Measurements from ENCODE around the gene PDCD1.
"Not testable (repeated sequence)": the region's sequence is repeated elsewhere in the genome, so short reads cannot be mapped to it uniquely, and the experiment has no call there.

The PDCD1 gene

DNA sequence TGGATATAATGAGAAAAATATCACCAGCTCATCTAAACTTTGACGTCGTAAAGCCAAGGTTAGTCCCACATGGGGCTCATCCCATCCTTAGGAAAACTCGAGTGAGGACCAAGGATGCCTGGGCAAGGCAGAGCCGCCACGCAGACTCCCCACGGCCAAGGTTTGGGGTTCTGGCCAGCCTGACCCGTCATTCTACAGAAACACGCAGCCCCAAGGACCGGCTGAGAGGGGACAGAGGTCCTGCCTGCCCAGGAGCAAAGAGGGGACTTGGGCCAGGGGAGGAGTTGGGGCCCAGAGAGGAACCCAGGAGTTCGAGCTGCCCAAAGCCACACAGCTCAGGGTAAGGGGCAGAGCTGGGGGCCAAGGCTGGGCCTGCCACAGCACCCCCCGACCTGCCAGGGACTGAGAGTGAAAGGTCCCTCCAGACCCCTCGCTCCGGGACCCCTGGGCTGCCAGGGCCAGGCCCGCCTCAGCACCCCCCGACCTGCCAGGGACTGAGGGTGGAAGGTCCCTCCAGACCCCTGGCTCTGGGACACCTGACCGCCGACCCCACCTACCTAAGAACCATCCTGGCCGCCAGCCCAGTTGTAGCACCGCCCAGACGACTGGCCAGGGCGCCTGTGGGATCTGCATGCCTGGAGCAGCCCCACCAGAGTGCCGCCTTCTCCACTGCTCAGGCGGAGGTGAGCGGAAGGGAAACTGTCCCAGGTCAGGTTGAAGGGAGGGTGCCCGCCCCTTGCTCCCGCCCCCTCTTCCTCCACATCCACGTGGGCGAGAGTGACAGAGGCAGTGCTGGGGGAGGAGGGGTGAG is at the start of gene PDCD1:
Gene PDCD1 (minus strand): TSS at position 689 of the 811 bp plus-strand sequence. CDS start 56 bp downstream, at position 633.
- DNase-seq: peak; percentile 89

DNA sequence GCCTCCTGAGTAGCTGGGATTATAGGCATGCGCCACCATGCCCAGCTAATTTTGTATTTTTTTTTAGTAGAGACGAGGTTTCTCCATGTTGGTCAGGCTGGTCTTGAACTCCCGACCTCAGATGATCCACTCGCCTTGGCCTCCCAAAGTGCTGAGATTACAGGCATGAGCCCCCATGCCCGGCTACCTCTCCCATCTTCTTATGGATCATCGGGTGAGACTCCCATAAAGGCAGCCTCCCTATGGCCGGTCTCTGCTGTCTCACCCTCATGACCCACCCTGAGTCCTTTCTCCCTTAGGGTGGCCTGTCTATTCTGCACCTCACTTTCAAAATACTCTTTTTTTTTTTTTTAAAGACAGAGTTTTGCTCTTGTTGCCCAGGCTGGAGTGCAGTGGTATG is 49.1 kb upstream of the PDCD1 start:
- DNase-seq: not testable (repeated sequence)

DNA sequence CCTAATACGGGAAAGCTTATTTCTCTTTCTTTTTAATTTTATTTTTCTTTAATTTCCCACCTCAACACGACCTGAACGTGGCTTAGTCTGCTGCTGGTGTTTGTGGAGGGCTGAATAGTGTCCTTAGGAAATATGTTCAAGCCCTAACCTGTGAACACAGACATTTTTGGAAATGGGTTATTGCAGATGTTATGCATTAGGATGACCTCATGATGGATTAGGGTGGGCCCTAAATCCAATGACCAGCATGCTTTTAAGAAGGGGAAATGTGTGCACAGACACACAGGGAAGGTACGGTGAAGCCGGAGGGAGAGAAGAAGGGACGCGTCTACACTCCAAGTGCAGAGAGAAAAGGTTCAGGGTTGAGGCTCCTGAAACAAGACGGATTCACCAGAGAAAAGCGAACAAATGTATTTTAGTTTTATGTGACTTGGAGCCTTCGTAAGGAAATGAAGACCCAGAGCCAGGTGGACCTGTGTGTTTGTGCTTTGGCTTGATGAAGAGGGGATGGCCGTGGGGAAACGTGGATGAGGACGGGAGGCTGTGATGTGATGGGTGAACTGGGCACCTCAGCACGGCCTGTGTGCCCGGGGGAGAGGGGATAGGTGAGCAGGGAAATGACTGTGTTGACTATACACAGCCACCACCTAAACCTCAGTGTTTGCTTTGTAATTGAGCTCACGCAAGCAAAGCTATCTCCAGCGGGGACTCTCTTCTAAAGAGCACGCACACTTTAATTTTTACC is 48.3 kb upstream of the PDCD1 start:
- DNase-seq: no peak

DNA sequence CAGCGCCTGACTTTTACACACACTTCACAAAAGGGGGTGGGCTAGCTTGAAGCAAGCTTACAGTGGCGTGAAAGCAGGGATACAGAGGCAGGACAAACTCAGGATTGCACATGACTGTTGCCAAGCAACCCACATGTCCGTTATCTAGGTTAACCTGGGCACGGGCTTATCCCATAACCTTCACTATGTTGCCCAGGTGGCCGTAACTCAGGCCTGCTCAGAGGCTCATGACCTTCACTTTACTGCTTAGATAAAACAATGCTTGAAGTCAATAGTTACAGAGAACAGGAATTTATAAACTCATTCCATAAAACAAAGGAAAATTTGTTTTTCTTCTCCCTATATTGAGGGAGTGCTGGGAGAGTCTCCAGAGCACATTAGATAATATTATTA is 47.7 kb upstream of the PDCD1 start:
- DNase-seq: not testable (repeated sequence)

DNA sequence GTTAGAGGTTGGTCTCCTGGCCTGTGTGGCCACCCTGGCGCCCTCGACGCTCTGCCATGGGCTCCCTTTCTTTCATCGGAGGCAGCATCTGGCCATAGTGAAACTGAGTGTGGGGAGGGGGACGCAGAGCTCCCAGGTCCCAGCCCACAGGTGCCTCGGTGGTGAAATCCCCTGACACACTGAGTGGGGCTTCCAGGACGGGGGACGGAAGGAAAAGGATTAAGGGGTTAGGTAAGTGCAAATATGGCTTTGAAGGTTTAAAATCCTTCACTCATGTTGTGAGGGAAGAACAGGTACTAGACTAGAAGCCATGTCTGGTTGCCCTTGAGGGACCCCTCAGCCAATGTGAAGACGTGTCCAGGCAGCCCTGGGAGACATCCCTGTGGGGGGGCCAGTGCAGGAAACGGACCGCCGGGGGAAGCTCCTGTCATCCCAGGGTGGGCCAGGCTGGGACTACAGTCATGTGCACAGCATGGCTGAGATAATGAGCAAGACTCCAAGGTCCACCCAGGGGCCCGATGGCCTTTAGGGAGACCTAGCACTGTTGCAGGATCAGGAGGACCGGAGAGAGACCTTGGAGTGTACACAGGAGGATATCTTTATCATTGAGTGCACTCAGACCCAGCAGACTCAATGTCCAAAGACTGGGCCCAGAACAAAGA is 47.2 kb upstream of the PDCD1 start:
- no peak for DNase-seq

DNA sequence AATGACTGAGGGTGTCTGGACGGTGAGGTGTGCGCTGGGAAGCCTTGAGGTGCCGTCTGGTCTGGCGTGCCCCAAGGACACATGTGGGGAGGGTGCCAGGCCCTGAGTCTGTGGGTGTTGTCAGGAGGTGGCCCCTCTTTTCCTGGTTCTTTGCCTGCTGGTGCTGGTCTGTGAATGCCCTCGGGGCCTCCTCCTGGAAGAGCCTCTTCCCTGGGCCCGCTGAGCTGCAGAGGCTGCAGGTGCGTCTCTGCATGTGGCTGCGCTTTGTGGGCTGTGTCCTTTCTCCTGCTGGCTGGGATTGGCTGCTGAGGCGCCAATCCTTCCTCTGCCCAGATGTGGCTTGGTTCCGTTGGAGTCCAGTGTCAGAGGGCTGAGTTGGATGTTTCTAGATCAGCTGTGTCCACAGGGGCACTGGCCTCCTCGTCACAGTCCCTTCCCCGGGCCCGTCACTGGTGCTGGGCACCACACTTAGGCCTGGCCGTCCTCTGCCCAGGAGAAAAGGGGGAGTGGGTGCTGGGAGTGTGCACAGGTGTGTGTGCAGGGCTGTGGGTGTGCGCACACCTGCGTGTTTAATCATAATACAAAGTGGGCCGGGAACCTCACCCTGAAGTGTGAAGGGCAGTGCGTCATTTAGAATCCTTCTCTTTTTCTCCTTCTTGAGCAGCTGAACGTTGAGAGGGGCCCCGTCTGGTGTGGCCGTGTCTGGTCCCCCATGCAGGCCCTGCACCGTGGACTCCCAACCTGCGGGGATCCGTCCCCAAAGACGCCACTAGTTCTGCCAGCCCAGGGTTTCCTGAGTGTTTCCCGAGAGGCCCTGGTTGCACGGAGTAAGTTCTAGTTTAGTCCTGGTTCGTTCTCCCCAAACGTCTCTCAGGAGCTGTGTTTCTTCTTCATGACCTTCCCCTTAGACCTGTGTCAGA is 46.4 kb upstream of the PDCD1 start:
- no peak for DNase-seq

DNA sequence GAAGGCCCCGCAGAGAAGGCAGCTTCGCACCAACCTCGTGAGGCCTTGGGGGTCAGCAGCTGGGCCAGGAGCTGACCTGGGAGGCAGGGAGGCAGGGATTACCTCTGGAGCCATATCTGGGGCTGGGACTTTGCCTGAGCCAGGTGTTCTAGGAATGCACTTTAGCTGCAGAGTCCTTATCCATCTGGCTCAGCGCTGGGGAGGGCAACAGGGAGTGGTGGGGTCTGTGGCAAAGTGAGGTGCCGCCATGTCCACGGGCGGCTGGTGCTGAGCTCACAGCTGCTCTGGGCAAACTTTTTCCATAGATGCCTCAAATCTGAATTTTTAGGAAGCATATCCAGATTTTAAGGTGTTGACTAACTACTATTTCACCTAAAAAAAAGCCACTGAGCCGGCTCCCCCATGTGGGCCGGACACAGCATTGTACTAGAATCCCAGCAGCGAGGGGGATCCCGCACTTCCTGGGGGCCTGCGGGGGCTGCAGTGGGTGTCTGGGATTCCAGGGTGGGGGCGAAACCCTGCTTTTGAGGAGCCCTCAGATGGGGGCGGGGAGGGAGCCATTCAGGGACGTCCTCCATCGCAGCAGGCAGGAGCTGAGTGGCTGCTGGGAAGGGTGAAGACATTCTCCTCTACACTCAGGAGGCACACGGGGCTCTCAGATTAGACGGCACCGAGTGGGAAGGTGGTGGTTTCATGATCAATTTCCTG is 45.5 kb upstream of the PDCD1 start:
- DNase-seq: no peak

DNA sequence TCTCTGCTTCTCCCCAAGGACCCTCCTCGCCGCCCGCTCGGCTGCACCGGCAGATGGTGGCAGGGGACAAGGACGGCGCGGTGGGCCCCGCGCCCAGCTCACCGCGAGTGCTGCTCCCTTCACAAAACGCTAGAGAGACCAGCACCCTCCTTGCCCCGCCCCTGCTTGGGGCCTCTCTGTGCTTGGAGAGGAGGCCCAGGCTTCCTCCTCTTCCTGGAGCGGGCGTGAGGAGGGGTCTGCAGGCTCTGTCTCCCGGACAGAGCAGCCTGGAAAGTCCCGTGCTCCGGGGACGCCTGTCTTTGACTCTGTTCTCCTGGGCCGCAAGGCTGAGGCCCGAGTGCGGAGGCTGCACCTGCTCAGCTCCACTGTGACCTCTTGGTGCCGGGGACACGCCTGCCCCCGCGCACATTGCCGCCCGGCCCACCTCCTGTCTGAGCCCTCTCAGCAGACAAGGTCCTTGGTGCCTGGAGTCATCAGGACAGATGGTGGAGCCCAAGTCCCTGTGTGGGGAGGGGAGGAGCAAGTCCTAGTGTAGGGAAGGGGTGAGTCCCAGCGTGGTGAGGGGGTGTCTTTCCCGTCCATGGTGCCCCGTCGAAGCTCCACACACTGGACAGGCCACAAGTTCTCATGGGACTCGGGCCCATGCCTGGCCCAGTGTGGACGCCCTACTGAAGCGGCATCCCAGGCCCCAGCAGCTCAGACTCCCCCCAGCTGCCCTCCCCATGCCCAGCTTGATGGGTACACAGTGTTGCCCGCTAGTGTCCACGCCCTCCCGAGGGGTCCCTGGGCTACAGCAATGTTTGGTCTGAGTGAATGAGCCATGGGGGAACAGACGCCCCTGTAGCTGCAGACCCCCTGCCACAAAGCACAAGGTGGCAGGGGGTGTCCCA is 44.7 kb upstream of the PDCD1 start:
- peak; percentile 57 for DNase-seq

DNA sequence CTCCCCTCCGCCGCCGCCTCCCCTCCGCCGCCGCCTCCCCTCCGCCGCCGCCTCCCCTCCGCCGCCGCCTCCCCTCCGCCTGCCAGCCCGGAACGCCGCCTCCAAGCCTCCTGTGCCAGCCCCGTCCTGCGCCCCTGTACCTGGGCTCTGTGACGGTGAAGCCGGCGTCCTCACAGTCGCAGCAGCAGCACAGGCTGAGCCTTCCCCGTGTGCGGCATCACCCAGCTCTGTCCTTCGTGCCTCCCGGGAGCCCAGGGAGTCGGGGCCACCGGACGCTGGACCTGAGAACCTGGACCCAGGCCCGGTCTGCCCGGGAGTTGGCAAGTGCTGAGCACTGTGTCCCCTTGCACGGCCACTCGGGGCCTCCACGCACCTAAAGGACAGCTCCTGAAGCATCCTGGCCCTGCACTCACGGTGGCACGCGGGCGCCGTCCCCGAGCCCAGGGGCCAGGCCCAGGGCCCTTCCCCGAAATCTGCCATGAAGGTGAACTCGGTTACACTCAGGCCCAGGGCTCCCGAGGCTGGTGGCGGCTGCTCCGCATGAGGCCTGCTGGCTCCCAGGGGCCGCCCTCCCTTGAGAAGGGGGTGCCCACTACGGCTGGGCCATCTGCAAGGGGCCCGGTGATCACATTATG is 43.8 kb upstream of the PDCD1 start:
- peak; percentile 58 for DNase-seq

DNA sequence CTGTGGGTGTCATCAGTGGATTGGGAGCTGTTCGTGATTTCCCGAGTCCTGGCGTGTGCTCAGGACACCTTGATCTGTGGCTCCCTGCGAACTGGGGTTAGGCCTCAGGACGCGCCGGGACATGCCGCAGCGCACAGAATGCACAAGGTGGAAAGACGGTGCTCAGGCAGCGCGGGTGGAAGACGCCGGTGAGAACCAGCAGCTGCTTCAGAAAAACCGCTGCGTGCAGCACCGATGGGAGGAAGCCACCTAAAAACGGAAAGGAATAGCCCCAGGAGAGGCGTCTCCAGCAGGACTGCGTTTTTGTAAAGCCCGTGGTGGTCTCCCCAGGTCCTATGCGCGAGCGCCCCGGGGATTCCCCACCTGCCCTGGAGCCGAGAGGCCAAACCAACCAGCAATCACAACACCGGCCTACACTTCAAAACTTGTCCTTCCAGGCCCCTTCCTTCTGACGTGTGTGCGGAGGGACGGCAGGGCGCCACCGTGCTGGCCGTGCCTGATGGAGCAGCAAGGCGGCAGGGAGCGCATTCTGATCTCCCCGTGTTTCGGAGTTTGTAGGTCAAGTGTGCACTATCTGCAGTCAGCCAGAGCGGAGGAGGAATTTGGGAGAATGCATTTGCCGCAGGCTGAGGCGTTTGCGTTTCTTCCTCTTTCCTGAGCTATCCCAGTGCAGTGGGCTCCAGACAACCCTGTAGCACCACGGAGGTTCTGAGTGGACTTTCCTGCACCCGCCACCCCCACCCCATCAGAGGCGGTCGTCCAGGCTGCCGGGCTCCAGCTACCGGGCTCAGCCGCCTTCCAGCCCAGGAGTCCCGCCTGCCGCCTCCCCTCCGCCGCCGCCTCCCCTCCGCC is 43.0 kb upstream of the PDCD1 start:
- peak; percentile 59 for DNase-seq

DNA sequence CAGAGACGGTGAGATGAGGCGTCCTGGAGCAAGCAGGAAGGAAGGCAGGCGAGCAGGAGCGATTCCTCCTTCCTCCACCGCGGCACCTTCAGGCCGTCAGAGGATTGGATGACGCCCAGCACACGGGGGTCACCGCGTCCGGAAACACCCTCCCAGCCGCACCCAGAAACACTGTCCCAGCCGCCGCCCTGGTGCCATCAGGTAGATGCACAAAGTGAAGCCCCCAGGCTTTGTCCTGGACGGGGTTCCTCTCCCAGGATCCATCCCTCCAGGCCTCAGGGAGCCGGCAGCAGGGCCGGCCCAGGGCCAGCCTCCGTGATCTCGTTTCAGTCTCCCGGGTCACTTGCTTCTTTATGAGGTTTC is 42.3 kb upstream of the PDCD1 start:
- DNase-seq: no peak

DNA sequence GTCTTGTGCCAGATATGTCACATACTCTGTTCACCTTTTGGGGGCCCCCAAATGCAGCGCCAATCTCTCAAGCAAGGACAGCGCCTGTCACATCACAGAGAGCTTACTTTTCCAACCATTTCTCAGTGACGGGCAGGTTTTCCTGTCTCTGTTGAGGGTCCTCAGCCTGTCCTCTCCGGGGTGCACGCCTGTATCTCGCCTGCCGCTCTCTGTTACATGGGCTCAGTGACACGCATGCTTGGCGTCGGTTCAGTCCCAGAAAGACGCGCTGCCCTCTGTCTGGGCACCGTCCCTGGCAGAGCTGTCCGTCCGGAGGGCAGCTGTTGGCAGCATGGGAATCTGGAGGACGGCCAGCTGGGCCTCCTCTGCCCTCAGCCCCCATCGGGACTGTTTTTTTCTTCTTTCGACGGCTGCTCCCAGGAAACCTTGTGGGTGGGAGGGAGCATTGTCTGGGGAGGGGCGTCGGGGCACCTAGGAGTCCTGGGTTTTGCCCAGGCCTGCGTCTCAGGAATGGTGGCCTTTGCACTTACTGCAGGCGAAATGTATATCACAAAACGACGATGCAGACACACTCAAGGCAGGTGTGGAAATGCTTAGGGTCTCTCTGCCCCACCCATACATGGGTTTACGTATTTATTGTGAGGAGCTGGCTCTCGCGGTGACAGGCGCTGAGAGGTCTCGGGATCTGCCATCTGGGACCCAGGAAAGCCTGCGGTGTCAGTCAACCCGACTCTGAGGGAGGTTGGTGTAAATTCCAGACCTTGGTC is 41.7 kb upstream of the PDCD1 start:
- DNase-seq: no peak

DNA sequence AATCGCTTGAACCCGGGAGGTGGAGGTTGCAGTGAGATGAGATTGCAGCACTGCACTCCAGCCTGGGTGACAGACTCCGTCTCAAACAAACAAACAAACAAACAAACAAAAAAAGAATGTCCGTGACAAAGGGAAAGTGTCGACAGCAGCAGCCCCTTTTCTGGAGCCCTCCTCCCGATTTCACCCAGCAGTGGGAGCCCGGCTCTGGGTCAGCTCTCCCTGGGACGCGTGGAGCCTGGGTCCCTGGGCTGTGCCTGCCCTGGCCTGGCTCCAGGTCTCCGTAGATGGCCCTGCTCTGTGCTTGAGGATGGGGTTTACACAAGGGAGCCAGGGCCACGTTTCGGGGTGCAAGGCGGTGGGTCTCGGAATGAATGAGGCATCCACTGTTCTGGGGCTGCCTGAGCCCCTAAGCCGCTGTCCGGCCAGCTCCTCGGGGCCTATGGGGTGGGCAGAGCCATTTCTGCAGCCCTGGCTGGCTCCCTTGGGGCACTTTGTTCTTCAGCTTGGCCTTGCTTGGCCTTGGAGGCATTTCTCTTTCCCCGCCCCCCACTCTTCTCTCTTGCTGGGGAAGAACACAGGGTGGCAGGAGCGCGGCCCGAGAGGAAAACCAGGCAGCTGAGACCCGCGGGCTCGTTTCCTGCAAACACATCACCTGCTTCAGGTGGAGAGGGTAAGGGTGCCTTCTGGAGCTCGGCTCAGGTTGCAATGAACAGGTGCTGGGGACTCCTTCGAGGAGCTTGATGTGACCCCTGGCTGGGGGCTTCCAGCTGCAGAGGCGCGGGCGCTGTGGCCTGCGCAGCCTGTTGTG is 40.0 kb upstream of the PDCD1 start:
- peak; percentile 54 for DNase-seq

DNA sequence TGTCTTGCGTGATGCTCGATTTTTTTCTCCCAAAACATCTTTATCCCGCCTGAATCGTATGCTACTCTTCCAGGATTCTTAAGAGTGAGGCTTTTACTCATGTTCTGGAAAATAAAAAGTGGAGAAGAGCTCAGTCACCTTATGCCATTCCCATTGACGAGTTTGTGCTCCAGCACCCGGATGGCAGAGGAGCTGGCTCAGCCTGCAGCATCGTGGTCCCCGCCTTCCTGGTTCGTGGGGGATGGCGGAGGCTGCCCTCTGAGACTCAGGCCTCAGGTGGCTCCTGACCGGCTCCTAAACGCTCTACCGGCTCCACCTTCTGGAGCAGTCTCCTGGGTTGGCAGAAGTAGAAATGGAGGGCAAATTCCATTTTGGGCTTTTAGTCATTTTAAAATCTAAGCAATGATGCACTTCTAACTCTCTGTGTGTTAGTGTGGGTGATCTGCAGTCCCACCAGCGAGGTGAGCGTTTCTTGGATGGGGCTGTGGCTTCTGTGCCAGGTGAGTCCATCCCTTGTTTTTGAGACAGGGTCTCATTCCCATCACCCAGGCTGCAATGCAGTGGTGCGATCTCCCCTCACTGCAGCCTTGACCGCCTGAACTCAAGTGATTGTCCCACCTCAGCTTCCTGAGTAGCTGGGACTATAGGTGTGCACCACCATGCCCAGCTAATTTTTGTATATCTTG is 38.7 kb upstream of the PDCD1 start:
- DNase-seq: no peak

DNA sequence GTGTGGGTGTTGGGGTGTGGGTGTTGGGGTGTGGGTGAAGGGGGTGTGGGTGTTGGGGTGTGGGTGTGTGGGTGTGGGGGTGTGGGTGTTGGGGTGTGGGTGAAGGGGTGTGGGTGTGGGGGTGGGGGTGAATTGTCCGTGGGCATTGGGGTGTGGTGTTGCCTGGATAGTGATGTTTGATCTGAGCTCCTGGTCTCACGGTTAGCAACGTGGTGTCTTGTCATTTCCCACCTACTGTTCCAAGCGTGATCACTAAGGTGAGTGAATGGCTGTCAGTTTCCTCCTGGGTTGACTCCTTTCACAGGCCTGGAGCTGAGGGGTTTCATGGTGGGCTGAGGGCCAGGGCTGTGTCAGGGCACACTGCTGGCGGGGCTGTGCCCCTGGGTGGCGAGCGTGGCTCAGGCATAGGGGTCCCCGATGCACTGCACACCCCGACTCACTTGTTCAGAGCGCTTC is 38.1 kb upstream of the PDCD1 start:
- DNase-seq: no peak

DNA sequence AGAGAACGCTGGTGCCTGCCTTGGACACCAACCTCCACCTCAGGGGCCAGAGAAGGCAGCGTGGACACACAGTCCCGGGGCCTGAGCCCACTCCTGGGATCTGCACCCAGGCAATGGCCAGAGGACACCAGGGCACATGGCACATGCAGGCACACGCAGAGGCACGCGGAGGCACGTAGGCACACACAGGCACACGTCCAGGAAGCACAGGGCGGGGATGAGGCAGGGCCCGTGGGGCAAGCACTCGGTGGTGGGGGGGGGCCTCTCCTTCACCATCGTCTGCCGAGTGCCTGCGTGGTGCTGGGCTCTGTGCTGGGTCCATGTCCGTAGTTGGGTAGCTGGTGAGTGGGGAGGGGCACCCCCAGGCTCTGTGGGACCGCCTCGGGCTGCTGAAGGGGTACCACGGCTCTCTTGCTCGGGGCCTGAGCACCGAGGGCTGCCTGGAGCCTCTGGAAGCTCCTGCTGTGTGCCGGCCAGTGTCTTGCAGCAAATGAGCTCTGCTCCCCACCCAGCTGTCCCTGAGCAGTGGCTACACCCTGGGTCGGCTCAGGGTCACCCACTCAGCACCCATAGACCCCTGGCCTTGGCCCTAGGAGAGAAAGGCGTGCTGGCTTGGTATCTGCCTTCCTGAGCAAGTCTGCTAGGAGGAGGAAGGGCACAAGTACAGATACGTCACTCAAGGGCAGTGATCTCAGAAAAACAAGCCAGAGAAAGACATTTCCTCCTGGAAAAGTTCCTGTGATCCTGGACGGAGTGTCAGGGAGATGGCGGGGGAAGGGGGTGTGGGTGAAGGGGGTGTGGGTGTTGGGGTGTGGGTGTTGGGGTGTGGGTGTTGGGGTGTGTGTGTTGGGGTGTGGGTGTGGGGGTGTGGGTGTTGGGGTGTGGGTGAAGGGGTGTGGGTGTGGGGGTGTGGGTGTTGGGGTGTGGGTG is 37.3 kb upstream of the PDCD1 start:
- DNase-seq: peak; percentile 66
